GM18951 (cell line): ENCODE results near the gene RRP9.
"Not testable (repeated sequence)": the region's sequence is repeated elsewhere in the genome, so short reads cannot be mapped to it uniquely, and the experiment has no call there.

Source experiments
- POLR2A ChIP-seq: IDR thresholded peaks from 4 replicates; pipeline ENCODE4 v1.6.1; 2011; ENCODE audit warnings: mild to moderate bottlenecking; ENCODE audit not compliant: insufficient read length, insufficient read depth; ENCODE audit errors: extremely low read depth
- in situ Hi-C: fragments of 300-500 bp; cut with MboI; formaldehyde crosslinking; loops from one replicate; pipeline ENCODE4 v1.12.0; 2022; ENCODE audit warnings: low sequenced_read_pairs, mixed read lengths, inconsistent platforms; ENCODE audit not compliant: unreplicated experiment

The RRP9 gene

GRCh38 chr3:51934139-51934850, 7.4 kb downstream of the RRP9 start:
- in situ Hi-C loops = no loop called here
- TF ChIP-seq POLR2A = no peak

DNA sequence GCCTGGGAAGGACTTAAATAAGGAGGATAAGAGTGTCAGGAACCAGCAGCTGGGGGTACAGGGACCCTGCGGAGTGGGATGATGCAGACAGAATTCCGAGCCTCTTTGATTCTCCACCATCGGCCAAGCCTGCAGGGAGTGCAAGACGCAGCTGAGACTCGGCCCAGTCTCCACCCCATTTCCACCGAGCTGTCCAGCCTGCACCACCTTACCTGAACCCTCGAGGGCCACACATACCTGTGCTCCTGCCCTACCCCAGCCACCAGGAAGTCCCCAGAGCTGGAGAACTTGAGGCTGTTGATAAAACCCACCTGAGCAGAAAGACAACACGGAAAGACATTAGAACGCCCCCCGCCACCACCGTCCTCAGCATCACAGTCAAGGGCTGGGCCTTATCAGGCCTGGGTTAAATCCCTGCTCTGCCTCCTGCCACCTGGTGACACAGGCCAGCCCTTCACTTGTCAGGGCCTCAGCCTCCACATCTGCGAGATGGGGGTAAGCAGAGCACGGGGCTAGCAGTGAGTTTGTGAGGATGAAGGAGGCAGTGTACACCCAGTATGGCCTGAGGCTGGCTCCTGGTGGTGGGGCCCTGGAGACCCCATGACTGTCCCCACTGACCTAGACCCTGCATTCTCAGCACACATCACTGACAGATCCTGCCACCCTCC, 8.1 kb downstream of the RRP9 start:
- no peak for TF ChIP-seq POLR2A

DNA sequence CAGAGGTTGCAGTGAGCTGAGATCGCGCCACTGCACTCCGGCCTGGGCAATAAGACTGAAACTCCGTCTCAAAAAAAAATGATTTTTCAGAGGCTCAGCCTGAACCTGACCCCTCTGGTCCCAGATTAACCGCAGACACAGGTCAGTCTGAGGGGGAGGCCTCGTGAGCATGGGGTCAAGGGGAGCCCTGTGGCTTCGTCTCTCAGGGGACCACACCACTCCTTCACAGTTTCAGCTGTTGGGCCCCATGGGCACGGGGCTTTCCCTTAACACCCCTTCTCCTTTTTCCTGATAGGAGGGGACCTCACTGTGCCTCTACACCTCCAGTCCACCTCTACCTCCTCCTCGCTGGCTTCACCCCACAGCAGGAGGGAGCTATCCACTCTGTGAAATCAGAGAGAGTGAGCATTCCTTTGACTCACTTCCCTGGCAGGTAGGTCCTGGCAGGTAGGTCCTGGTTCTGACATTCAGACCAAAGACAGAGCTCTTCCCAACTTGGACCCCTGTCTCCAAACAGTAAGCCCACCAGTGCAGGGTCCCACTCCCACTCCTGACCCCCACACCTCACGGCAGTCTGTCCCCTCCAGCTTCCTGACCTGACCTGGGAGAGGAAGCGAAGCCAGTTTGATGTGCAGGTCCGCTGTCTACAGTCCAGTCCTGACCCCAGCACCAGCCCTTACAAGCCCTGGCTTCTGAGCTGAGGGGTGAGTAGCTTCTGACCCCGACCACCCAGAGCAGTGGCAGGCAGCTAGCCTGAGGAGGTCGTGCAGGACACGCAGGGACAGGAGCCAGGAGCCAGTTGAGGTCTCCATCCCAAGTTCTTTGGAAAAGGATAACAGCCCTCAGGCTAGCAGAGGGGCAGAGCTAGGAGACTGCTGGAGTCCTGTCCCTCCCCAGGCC, 9.0 kb downstream of the RRP9 start:
- in situ Hi-C loops = no loop called here
- TF ChIP-seq POLR2A = no peak

More for the DNA sequence above, 8.1 kb downstream of the RRP9 start:
- in situ Hi-C loops = no loop called here

- no peak for TF ChIP-seq POLR2A
- in situ Hi-C loops = no loop called here
These were observed 9.9 kb downstream of the RRP9 start for GRCh38 chr3:51931756-51932155.

- in situ Hi-C loops = no loop called here
- TF ChIP-seq POLR2A = no peak
These were observed 11.3 kb downstream of the RRP9 start for GRCh38 chr3:51930439-51930838.

- in situ Hi-C loops = no loop called here
These were observed 12.2 kb downstream of the RRP9 start for GRCh38 chr3:51929420-51930003.

DNA sequence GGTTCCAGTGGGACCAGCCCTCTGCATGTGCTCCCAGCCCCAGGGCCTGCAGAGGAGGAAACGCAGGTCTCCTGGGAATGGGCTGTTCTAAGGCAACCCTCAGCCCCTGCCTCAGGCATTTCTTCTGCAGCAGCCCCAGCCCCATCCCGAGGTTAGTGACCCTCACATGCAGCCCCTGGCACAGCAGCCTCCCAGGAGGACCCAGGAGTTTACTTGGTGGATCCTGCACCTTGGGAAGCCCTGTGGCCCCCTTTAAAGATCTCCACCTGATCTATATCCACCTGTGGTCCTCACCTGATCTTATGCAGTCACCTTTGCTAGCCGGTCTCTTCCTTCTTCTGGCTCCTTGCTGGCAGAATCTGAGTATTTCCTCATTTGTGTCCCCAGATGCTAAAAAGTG, 12.7 kb downstream of the RRP9 start:
- in situ Hi-C loops = not testable (repeated sequence)

More at GRCh38 chr3:51929420-51930003, 12.2 kb downstream of the RRP9 start:
- no peak for TF ChIP-seq POLR2A

DNA sequence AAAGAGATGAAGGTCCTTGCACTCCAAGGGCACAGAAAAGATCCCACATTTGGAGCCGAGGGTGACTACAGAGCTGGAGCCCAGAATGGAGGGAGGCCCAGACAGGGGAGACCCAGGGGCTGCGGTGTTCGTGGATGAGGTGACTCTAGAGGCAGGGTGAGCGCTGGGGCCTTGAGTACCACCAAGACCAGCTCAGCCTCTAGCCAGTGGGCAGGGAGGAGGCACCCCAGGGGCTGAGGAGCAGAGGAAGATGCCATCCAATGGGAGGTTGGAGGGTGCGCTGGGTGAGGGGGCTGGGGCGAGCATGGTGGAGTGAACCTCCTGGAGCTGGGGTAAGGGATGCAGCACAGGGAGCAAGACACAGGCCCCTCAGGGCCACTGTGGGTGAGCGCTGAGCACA, 13.3 kb downstream of the RRP9 start:
- in situ Hi-C loops = no loop called here
- TF ChIP-seq POLR2A = no peak

GRCh38 chr3:51927061-51927977, 14.4 kb downstream of the RRP9 start:
- in situ Hi-C loops = no loop called here
- TF ChIP-seq POLR2A = no peak

GRCh38 chr3:51921081-51921578, 20.6 kb downstream of the RRP9 start:
- TF ChIP-seq POLR2A = no peak
- in situ Hi-C loops = no loop called here

- in situ Hi-C loops = no loop called here
These were observed 25.3 kb downstream of the RRP9 start for GRCh38 chr3:51916418-51916817.

GRCh38 chr3:51908026-51908425, 33.7 kb downstream of the RRP9 start:
- no peak for TF ChIP-seq POLR2A
- in situ Hi-C loops = no loop called here

More at GRCh38 chr3:51916418-51916817, 25.3 kb downstream of the RRP9 start:
- no peak for TF ChIP-seq POLR2A
